GM23338 (cell line): Measurements from ENCODE around the gene FRAT2. TPM values are rescaled to one million over a fixed set of nuclear protein-coding genes. Genes with fewer than 3 reads are reported as not detected.

ENCODE experiments used
- ATAC-seq: fragments of 200-7000 bp; cut with Tn5 transposase; 3 replicates; pipeline ENCODE4 v1.9.1; 2020
- DNase-seq: peaks from one replicate; pipeline ENCODE4 v3.0.0-alpha.2; 2015; ENCODE audit warnings: low spot score
- H2AFZ ChIP-seq: fragments of 200-600 bp; sonication (generic); 2 replicates; pipeline ENCODE4 v1.8.0; 2016; ENCODE audit warnings: antibody characterized with exemption, mild to moderate bottlenecking, moderate library complexity
- H3F3A ChIP-seq: fragments of 200-600 bp; sonication (generic); replicated peaks from 2 replicates; pipeline ENCODE4 v1.8.0; 2017; ENCODE audit warnings: antibody characterized with exemption, mixed run types, low read depth
- H3K27ac ChIP-seq: fragments of 200-600 bp; sonication (generic); 2 replicates; pipeline ENCODE4 v1.6.1; 2016; ENCODE audit warnings: low read depth
- H3K27me3 ChIP-seq: fragments of 200-600 bp; sonication (generic); 2 replicates; pipeline ENCODE4 v1.8.0; 2016; ENCODE audit warnings: mild to moderate bottlenecking, mixed run types, moderate library complexity; ENCODE audit not compliant: insufficient read depth
- H3K36me3 ChIP-seq: fragments of 200-600 bp; sonication (generic); 2 replicates; pipeline ENCODE4 v1.8.0; 2016; ENCODE audit warnings: mild to moderate bottlenecking; ENCODE audit not compliant: insufficient read depth
- H3K4me1 ChIP-seq: fragments of 200-600 bp; sonication (generic); 2 replicates; pipeline ENCODE4 v1.8.0; 2016; ENCODE audit warnings: mild to moderate bottlenecking, moderate library complexity; ENCODE audit not compliant: insufficient read depth
- H3K4me2 ChIP-seq: fragments of 200-600 bp; sonication (generic); 2 replicates; pipeline ENCODE4 v1.7.1; 2017; ENCODE audit warnings: mixed run types
- H3K4me3 ChIP-seq: fragments of 200-600 bp; sonication (generic); 2 replicates; pipeline ENCODE4 v1.6.1; 2016; ENCODE audit warnings: mixed run types
- H3K79me2 ChIP-seq: fragments of 200-600 bp; sonication (generic); replicated peaks from 2 replicates; pipeline ENCODE4 v1.8.0; 2017; ENCODE audit warnings: mild to moderate bottlenecking; ENCODE audit not compliant: insufficient read depth
- H3K9me2 ChIP-seq: fragments of 200-600 bp; sonication (generic); 2 replicates; pipeline ENCODE4 v1.8.0; 2017; ENCODE audit not compliant: insufficient read depth
- H4K20me1 ChIP-seq: fragments of 200-600 bp; sonication (generic); replicated peaks from 2 replicates; pipeline ENCODE4 v1.8.0; 2017; ENCODE audit warnings: mild to moderate bottlenecking; ENCODE audit not compliant: insufficient read depth
- H3K27ac Mint-ChIP-seq: 2 replicates; pipeline ENCODE4 v1.8.0; 2020; ENCODE audit warnings: inconsistent platforms, mild to moderate bottlenecking, moderate library complexity, mixed read lengths
- H3K27me3 Mint-ChIP-seq: 3 replicates; pipeline ENCODE4 v1.8.0; 2022; ENCODE audit warnings: low read depth, mild to moderate bottlenecking, moderate library complexity, mixed read lengths, inconsistent platforms; ENCODE audit not compliant: insufficient read depth, poor library complexity
- H3K36me3 Mint-ChIP-seq: 3 replicates; pipeline ENCODE4 v1.8.0; 2021; ENCODE audit warnings: low read depth, mild to moderate bottlenecking, inconsistent platforms, moderate library complexity, mixed read lengths
- H3K4me1 Mint-ChIP-seq: 3 replicates; pipeline ENCODE4 v1.8.0; 2020; ENCODE audit warnings: mild to moderate bottlenecking, inconsistent platforms, mixed read lengths
- H3K4me3 Mint-ChIP-seq: 3 replicates; pipeline ENCODE4 v1.8.0; 2021; ENCODE audit warnings: moderate library complexity, mild to moderate bottlenecking, inconsistent platforms, mixed read lengths
- H3K9me3 Mint-ChIP-seq: 3 replicates; pipeline ENCODE4 v1.8.0; 2020; ENCODE audit warnings: moderate library complexity, mild to moderate bottlenecking, inconsistent platforms, mixed read lengths
- CREB1 ChIP-seq: fragments of 250-450 bp; sonication (Bioruptor Pico); IDR thresholded peaks from 2 replicates; pipeline ENCODE4 v1.5.0; 2020; ENCODE audit warnings: low read depth, mild to moderate bottlenecking, moderate library complexity
- EZH2 ChIP-seq: fragments of 200-600 bp; sonication (generic); IDR thresholded peaks from one replicate; pipeline ENCODE4 v1.8.0; 2017; ENCODE audit warnings: antibody characterized with exemption, mild to moderate bottlenecking, low read depth; ENCODE audit not compliant: unreplicated experiment
- EZH2phosphoT487 ChIP-seq: fragments of 200-600 bp; sonication (generic); IDR thresholded peaks from one replicate; pipeline ENCODE4 v1.8.1; 2018; ENCODE audit warnings: antibody characterized with exemption; ENCODE audit not compliant: unreplicated experiment
- JUNB ChIP-seq: IDR thresholded peaks from one replicate; pipeline ENCODE4 v1.6.1; 2016; ENCODE audit warnings: antibody characterized with exemption; ENCODE audit not compliant: unreplicated experiment
- NANOG ChIP-seq: IDR thresholded peaks from 2 replicates; pipeline ENCODE4 v1.6.1; 2016; ENCODE audit warnings: antibody characterized with exemption, borderline replicate concordance
- STAT1 ChIP-seq: IDR thresholded peaks from one replicate; pipeline ENCODE4 v1.6.1; 2016; ENCODE audit warnings: antibody characterized with exemption; ENCODE audit not compliant: unreplicated experiment
- ZNF114 ChIP-seq: fragments of 250-450 bp; sonication (Bioruptor Pico); IDR thresholded peaks from 2 replicates; pipeline ENCODE4 v1.5.0; 2020; ENCODE audit warnings: mild to moderate bottlenecking, moderate library complexity
- ZNF331 ChIP-seq: fragments of 250-450 bp; sonication (Bioruptor Pico); IDR thresholded peaks from 2 replicates; pipeline ENCODE4 v1.5.0; 2020; ENCODE audit warnings: low read depth, mild to moderate bottlenecking, moderate library complexity
- polyA plus RNA-seq: library from polyadenylated mRNA; unstranded; fragments of >200 nt; fragmentation: Nextera tagmentation; extraction: Ambion mirVana; gene quantifications from 2 replicates; pipeline ENCODE4 v1.2.1, GENCODE V29; 2016
- total RNA-seq: library from RNA; depleted of rRNA; stranded (reverse); fragments of >200 nt; shearing (Covaris generic); gene quantifications from 2 replicates; pipeline ENCODE4 v1.2.3, GENCODE V29; 2014
- TF ChIP-seq, protein P1 (sequence below), 2 experiments: fragments of 200-600 bp in 1 of 2; sonication (generic) in 1 of 2; conservative IDR thresholded peaks; 2 replicates each; pipeline versions ENCODE4 v1.5.1 to v1.6.1; 2016 to 2017; ENCODE audit warnings: antibody characterized with exemption in 2 of 2, low read depth in 2 of 2, mild to moderate bottlenecking in 2 of 2, moderate library complexity in 1 of 2
- TF ChIP-seq, protein P2 (sequence below): fragments of 250-450 bp; sonication (Bioruptor Pico); IDR thresholded peaks from 2 replicates; pipeline ENCODE4 v1.5.0; 2020; ENCODE audit warnings: mild to moderate bottlenecking, moderate library complexity

Gene FRAT2
- total and polyA plus RNA-seq, 2 experiments from 2014 or later = 24.5 to 109 TPM

DNA sequence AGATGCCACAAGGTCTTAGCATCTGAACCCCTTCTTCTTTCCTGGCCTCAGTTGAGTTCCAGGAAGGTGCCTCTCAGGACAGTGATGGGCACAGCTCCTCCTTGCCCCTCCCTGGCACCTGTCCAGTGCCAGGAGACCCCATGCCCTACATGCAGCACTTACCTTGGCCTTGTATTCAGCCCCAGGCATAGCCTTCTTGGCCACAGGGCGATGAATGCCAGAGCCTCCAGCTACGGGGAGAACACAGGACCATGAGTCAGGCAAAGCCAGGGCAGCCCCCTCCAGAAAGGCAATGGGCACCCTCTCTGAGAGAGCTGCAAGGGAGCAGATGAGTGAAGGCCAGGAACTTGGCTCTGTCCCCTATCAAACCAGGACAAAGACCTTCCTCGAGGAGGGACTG lies 24.3 kb upstream of the FRAT2 start:
- Mint-ChIP-seq H3K9me3 (no peaks in the 10 kb centered on the region; the same call in 2 of the 3 replicates), H3K27ac (no peak overlapping the region), H3K36me3 (peaks cover 58% of the 10 kb centered on the region), H3K4me1 (peaks cover 5% of the 10 kb centered on the region; the same call in 2 of the 3 replicates), H3K4me3 (no peak overlapping the region), H3K27me3 (peaks cover 10% of the 10 kb centered on the region)
- Histone ChIP-seq H3K4me3 (no peak overlapping the region), H3K79me2 (no peaks in the 10 kb centered on the region), H3K27me3 (no peaks in the 10 kb centered on the region), H3K36me3 (peaks cover 17% of the 10 kb centered on the region; the same call in 1 of the 2 replicates), H3K27ac (no peak overlapping the region), H3K4me1 (0 out of 2 replicates have a peak, but pooled peaks cover 2% of the 10 kb centered on the region), H3K4me2 (no peak overlapping the region), H3K9me2 (no peaks in the 10 kb centered on the region), H4K20me1 (no peaks in the 10 kb centered on the region; the same call in 1 of the 2 replicates), H3F3A (peaks cover 10% of the 10 kb centered on the region), H2AFZ (no peak overlapping the region)
- TF ChIP-seq ZNF331 (no peak), EZH2phosphoT487 (no peak), NANOG (no peak), STAT1 (no peak), EZH2 (no peak), JUNB (no peak)
- DNase-seq (no peak), ATAC-seq (no peak)

DNA sequence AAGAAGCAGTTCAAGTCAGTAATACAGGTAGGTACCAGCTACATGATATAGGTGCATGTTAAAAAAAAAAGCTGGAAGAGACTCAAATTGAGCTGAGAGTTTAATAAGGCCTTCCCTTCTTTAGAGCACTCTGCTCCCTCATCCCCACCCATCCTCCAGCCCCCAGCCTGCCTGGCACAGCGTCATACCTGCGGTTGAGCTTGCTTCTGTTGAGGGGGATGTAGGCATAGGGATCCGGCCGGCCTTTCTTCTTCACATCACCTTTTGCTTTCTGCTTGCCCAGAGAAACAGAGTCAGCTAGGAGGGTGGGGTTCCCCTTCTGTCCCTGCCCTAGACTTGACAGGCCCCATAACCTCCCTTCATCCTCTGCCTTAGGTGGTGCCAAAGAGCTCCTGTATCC lies 23.8 kb upstream of the FRAT2 start:
- Histone ChIP-seq H3F3A (peaks cover 10% of the 10 kb centered on the region), H4K20me1 (no peaks in the 10 kb centered on the region; the same call in 1 of the 2 replicates), H3K4me1 (0 out of 2 replicates have a peak, but pooled peaks cover 2% of the 10 kb centered on the region), H3K79me2 (no peaks in the 10 kb centered on the region), H3K27ac (no peak overlapping the region), H3K9me2 (no peaks in the 10 kb centered on the region), H3K4me2 (no peak overlapping the region), H3K36me3 (peaks cover 17% of the 10 kb centered on the region; the same call in 1 of the 2 replicates), H3K27me3 (no peaks in the 10 kb centered on the region), H3K4me3 (no peak overlapping the region), H2AFZ (no peak overlapping the region)
- H3K9me3 Mint-ChIP-seq = no peaks in the 10 kb centered on the region; the same call in 2 of the 3 replicates
- DNase-seq = no peak
- H3K27ac Mint-ChIP-seq = no peak overlapping the region
- H3K27me3 Mint-ChIP-seq = peaks cover 10% of the 10 kb centered on the region
- TF ChIP-seq, protein P1, sequence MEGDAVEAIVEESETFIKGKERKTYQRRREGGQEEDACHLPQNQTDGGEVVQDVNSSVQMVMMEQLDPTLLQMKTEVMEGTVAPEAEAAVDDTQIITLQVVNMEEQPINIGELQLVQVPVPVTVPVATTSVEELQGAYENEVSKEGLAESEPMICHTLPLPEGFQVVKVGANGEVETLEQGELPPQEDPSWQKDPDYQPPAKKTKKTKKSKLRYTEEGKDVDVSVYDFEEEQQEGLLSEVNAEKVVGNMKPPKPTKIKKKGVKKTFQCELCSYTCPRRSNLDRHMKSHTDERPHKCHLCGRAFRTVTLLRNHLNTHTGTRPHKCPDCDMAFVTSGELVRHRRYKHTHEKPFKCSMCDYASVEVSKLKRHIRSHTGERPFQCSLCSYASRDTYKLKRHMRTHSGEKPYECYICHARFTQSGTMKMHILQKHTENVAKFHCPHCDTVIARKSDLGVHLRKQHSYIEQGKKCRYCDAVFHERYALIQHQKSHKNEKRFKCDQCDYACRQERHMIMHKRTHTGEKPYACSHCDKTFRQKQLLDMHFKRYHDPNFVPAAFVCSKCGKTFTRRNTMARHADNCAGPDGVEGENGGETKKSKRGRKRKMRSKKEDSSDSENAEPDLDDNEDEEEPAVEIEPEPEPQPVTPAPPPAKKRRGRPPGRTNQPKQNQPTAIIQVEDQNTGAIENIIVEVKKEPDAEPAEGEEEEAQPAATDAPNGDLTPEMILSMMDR (conservative IDR thresholded peaks at IDR 0.05; ENCODE audit: low read depth in 2 of 2) = no peak
- TF ChIP-seq EZH2phosphoT487 (no peak), ZNF114 (CRISPR knock-in tag) (no peak), CREB1 (CRISPR knock-in tag) (no peak)
- TF ChIP-seq, protein P2, sequence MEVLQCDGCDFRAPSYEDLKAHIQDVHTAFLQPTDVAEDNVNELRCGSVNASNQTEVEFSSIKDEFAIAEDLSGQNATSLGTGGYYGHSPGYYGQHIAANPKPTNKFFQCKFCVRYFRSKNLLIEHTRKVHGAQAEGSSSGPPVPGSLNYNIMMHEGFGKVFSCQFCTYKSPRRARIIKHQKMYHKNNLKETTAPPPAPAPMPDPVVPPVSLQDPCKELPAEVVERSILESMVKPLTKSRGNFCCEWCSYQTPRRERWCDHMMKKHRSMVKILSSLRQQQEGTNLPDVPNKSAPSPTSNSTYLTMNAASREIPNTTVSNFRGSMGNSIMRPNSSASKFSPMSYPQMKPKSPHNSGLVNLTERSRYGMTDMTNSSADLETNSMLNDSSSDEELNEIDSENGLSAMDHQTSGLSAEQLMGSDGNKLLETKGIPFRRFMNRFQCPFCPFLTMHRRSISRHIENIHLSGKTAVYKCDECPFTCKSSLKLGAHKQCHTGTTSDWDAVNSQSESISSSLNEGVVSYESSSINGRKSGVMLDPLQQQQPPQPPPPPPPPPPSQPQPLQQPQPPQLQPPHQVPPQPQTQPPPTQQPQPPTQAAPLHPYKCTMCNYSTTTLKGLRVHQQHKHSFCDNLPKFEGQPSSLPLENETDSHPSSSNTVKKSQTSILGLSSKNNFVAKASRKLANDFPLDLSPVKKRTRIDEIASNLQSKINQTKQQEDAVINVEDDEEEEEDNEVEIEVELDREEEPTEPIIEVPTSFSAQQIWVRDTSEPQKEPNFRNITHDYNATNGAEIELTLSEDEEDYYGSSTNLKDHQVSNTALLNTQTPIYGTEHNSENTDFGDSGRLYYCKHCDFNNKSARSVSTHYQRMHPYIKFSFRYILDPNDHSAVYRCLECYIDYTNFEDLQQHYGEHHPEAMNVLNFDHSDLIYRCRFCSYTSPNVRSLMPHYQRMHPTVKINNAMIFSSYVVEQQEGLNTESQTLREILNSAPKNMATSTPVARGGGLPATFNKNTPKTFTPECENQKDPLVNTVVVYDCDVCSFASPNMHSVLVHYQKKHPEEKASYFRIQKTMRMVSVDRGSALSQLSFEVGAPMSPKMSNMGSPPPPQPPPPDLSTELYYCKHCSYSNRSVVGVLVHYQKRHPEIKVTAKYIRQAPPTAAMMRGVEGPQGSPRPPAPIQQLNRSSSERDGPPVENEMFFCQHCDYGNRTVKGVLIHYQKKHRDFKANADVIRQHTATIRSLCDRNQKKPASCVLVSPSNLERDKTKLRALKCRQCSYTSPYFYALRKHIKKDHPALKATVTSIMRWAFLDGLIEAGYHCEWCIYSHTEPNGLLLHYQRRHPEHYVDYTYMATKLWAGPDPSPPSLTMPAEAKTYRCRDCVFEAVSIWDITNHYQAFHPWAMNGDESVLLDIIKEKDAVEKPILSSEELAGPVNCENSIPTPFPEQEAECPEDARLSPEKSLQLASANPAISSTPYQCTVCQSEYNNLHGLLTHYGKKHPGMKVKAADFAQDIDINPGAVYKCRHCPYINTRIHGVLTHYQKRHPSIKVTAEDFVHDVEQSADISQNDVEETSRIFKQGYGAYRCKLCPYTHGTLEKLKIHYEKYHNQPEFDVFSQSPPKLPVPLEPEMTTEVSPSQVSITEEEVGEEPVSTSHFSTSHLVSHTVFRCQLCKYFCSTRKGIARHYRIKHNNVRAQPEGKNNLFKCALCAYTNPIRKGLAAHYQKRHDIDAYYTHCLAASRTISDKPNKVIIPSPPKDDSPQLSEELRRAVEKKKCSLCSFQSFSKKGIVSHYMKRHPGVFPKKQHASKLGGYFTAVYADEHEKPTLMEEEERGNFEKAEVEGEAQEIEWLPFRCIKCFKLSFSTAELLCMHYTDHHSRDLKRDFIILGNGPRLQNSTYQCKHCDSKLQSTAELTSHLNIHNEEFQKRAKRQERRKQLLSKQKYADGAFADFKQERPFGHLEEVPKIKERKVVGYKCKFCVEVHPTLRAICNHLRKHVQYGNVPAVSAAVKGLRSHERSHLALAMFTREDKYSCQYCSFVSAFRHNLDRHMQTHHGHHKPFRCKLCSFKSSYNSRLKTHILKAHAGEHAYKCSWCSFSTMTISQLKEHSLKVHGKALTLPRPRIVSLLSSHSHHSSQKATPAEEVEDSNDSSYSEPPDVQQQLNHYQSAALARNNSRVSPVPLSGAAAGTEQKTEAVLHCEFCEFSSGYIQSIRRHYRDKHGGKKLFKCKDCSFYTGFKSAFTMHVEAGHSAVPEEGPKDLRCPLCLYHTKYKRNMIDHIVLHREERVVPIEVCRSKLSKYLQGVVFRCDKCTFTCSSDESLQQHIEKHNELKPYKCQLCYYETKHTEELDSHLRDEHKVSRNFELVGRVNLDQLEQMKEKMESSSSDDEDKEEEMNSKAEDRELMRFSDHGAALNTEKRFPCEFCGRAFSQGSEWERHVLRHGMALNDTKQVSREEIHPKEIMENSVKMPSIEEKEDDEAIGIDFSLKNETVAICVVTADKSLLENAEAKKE (CRISPR knock-in tag) = no peak
- H3K4me1 Mint-ChIP-seq = peaks cover 5% of the 10 kb centered on the region; the same call in 2 of the 3 replicates
- H3K36me3 Mint-ChIP-seq = peaks cover 53% of the 10 kb centered on the region
- H3K4me3 Mint-ChIP-seq = no peak overlapping the region
- no peak for ATAC-seq
